Measurements from ENCODE around the gene DCHS2.
A peak's percentile ranks its signal among the peaks of the same experiment; 100 is the strongest.

Gene DCHS2

GRCh38 chr4:154376486-154376885 lies 115.1 kb downstream of the DCHS2 start:
- no peak for DNase-seq (ENCODE audit: low read depth)

- DNase-seq (ENCODE audit: low read depth), result no peak
These were observed 123.5 kb downstream of the DCHS2 start for GRCh38 chr4:154368060-154368459.

- no peak for DNase-seq (ENCODE audit: low read depth)
These were observed 123.9 kb downstream of the DCHS2 start for GRCh38 chr4:154367659-154368058.

DNA sequence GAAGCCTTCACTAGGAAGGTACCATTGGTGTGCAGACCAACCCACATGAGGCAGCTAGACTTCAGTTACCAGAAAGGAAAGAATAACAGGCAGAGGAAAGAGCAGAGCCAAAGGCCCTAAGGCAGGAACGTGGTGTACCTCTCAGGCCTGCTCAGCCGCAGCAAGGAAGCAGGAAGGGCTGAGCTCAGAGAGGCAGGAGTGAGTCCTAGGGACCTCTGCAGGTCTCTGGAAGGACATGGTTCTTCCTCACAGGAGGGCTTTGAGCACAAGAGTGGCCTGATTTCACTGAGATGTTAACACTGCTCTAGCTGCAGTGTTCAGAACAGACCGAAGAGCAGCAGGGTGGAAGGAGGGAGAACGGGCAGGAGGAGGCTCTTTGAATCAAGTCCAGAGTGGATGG lies 124.6 kb downstream of the DCHS2 start:
- DNase-seq (ENCODE audit: low read depth), result no peak

GRCh38 chr4:154364066-154364845 lies 127.3 kb downstream of the DCHS2 start:
- no peak for DNase-seq (ENCODE audit: low read depth)

- no peak for DNase-seq (ENCODE audit: low read depth)
These were observed 130.1 kb downstream of the DCHS2 start for GRCh38 chr4:154361450-154361849.

DNA sequence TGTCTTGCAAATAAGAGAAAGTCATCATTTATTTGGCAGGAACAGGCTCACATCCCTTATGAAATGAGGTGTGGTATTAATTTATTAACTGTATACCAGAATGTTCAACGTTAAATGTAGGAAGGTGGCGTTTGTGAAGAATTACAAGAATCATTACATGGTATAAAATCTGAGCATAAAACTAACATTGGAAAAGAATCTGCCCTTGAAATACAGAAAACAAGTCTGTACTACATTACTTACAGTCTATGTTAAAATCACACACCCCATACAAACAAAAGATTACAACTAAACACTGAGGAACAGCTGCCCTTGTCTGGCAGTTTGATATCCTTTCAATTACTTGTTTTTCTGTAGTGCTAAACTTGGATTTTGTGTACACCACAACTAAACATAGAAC lies 131.1 kb downstream of the DCHS2 start:
- no peak for DNase-seq (ENCODE audit: low read depth)

DNA sequence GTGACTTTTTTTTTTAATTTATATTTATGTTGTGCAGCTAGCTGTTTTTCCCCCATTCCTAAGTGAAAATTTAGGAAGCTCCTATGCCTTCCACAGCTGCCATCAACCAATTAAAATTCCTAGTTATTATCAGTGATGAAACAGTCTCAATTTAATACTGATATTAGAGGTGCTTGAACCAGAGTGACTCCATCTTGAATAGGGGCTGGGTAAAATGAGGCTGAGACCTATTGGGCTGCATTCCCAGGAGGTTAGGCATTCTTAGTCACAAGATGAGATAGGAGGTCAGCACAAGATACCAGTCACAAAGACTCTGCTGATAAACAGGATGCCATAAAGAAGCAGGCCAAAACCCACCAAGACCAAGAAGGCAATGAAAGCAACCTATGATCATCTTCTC lies 136.7 kb downstream of the DCHS2 start:
- DNase-seq (ENCODE audit: low read depth), result no peak

- no peak for DNase-seq (ENCODE audit: low read depth)
These were observed 141.8 kb downstream of the DCHS2 start for GRCh38 chr4:154349829-154350228.

DNA sequence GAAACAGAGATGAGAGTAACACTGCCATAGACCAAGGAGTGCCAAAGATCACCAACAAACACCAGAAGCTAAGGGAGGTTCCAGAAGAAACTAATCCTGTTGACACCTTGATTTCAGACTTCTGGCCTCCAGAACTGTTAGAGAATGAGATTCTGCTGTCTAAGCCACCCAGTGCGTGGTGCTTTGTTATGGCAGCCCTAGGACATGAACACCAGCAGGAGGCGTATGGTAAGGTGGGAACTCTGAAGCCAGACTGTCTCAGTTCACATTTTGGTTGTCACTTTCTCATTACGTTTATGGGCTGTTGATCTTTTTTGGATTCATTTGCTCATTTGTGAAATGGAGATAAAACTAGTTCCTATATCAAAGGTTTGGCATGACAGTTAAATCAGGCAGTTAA lies 142.9 kb downstream of the DCHS2 start:
- DNase-seq (ENCODE audit: low read depth), result no peak

- DNase-seq (ENCODE audit: low read depth), result no peak
These were observed 146.2 kb downstream of the DCHS2 start for GRCh38 chr4:154345359-154345758.

- no peak for DNase-seq (ENCODE audit: low read depth)
These were observed 146.9 kb downstream of the DCHS2 start for GRCh38 chr4:154344686-154345085.

DNA sequence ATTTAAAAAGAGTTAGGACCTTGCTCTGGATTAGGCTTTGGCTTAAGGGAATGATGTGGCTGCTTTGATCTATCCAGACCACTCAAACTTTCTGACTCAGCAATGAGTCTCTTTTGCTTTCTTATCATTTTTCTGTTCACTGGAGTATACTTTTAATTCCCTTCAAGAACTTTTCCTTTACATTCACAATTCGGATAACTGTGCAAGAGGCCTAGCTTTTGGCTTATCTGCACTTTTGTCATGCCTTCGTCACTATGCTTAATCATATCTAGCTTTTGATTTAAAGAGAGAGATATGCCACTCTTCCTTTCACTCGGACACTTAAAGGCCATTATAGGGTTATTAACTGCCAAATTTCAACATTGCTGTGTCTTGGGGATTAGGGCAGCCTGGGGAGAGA lies 147.9 kb downstream of the DCHS2 start:
- DNase-seq (ENCODE audit: low read depth), result no peak

DNA sequence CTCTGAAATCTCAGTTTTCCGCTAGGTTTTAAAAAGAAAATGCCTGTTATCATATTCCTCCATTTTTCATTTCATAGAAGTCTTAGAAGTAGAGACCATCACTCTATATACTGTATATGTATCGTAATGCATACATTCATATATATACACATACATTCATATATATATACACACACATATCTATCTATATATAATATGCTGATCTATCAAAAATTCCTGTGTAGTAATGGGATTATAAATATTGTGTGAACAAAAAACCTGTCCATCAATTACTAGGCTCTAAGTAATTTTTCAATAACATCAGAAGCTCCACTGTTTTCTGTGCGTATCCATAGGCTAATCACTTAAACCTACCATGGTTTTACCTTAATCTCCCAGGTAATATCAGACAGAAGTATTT lies 150.2 kb downstream of the DCHS2 start:
- no peak for DNase-seq (ENCODE audit: low read depth)

DNA sequence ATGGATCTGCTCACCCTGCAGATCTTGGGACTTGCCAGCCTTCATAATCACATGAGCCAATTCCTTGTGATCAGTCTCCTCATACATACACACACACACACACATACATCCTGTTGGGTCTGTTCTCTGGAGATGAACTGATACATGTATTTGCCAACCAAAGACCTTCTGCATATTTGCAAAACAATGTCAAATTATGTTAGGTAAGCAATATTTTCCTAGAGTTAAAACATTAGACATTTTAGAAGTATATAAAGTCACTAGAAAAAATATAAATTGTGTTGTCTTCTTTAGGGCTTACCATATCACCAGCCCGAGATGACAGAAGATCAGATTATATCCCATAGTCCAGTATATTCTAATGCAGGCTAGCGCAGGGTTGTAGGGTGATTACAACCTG lies 156.0 kb downstream of the DCHS2 start:
- no peak for DNase-seq (ENCODE audit: low read depth)

- peak; percentile 46 for DNase-seq (ENCODE audit: low read depth)
These were observed 158.7 kb downstream of the DCHS2 start for GRCh38 chr4:154332681-154333421.

DNA sequence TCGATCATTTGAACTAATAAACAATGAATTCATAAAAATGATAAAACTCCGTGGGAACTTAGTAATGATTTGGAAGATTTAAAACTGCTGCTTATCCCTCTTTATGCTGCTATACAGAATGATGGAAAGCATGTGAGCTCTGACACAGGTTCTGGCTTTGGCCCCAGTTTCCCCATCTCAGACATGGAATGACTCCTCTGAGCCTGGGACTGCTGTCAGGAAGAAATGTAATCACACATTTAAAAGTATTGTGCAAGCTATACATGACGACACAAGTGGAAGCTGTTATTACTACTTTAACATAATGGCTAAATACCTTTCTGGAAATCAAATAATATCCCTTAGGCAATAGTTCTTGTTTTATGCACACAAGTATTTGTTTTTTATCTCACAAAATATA lies 161.7 kb downstream of the DCHS2 start:
- no peak for DNase-seq (ENCODE audit: low read depth)

DNA sequence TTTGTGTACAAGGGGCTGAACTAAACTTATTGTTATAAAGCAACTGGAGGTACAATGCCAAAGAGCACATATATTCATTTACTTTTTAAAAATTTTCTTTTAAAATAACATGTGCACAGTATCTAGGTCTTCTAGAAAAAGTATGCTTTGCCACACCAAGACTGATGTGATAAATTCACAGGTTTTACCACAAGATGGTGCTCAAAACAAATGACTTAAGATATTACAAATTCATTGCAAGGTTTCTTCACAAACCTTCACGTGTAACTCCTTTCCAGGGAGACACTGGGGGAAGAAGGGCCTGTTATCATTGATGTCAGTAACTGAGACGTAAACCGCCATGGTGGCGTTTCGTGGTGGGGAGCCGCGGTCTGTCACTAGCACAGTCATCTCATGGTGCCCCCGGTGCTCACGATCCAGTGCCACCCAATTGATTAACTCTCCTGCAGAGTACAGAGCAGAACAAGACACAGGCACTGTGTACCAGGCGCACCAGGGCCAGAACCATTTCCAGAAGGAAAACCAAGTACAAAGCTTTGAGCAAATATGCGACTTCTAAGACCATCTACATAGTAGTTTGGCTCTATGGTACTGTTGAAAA lies 162.2 kb downstream of the DCHS2 start:
- no peak for DNase-seq (ENCODE audit: low read depth)

DNA sequence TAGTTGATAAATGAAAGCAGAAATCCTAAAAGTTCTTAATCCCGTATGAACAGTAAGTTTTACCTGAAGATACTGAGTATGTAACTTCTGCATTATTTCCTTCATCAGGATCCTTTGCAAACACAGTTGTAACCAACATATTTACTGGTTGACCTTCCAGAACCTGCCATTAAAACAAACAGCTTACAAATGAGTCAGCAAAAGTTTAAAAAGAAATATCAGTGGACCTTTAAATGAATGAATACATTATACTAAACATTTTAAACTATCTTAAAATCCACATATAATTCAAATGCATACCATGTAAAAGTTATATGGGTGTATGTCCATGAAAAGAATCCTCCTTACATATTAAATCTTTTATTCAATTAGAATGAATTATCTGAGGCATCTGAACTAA lies 163.6 kb downstream of the DCHS2 start:
- no peak for DNase-seq (ENCODE audit: low read depth)

DNA sequence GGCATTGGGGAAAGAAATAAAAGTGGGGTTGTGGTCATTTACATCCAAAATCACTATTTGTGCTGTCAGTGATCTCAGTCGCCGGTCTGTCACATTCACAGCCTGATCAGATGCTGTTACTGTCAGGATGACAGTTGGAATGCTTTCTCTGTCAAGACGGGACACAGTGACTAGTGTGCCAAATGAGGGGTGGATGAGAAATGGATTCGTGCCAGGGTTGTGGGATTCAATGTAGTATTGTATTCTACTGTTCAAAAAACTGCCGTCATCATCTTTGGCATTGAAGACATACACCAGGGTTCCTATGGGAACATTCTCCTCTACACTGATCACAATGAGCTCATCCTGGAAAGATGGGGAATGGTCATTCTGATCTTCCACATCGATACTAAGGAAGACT lies 171.1 kb downstream of the DCHS2 start:
- DNase-seq (ENCODE audit: low read depth), result no peak

DNA sequence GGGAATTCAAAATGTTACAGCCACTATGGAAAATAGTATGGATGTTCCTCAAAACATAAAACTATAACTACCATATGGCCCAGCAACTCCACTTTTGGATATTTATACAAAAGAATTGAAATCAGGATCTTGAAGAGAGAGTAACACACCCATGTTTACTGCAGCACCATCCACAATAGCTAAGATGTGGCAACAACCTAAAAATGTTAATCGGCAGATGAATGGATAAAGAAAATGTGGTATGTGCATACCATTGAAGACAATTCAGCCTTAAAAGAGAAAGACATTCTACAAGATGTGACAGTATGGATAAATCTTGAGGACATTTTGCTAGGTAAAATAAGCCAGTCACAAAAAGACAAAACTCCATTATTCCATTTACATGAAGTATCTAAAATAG lies 171.9 kb downstream of the DCHS2 start:
- no peak for DNase-seq (ENCODE audit: low read depth)

DNA sequence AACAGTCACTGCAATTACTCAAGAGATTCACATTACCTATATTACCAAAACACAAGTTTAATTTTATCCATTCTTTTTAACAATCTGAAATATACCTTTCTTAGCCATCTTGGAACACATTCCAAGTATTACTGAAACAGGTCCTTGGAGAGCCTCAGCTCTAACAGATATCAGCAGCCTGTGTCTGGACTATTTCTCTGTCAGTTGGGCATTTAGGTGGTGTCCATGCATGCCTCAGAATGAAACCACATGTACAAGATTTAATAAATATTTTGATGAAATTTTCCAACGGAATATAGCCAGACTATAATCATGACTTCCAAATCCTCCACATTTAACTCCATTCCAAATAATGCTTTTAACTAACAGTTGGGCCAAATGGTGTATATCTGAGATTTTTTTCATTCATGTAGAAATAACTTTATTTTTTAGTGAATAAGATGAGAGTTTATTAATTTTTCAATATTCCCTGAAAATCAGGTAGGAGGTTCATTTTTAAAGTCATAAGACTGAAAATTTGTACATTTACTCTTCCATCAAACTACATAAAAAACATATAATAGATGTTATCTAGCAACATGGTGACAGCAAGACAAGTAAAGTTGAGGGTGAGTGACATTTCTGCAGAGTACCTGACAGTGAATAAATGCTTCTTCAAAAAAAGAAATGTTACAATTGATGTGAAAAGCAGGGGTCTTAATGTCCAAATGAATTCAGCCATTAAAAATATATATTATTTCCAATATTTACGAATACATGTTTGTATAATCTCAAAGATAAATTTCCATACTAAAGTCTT lies 174.2 kb downstream of the DCHS2 start:
- no peak for DNase-seq (ENCODE audit: low read depth)
